GM12878 (cell line): ENCODE measurements around the gene TCF4. TPM values are rescaled to one million over a fixed set of nuclear protein-coding genes. Genes with fewer than 3 reads are reported as not detected.

Source experiments
- ATAC-seq: fragments of 200-7000 bp; cut with Tn5 transposase; 3 replicates; pipeline ENCODE4 v1.9.1; 2020; ENCODE audit warnings: mild to moderate bottlenecking, moderate library complexity
- BruUV-seq: library from RNA; stranded (reverse); fragments of 400-500 nt; replicated peaks from 2 replicates; lab custom pipeline; 2021; lab: Mats Ljungman, UMichigan
- CTCF ChIA-PET: fragments of 300-600 bp; sonication (Branson Sonifier 250); formaldehyde crosslinking; extraction: SDS; loops from one replicate; lab custom pipeline; 2021; ENCODE audit warnings: inconsistent platforms; lab: Yijun Ruan, JAX
- POLR2A ChIA-PET: fragments of 350-600 bp; formaldehyde crosslinking; extraction: SDS; loops from one replicate; lab custom pipeline; 2021; ENCODE audit warnings: inconsistent platforms; lab: Charles Lee
- RAD21 ChIA-PET: fragments of 300-600 bp; sonication (Branson Sonifier 250); formaldehyde crosslinking; loops from one replicate; lab custom pipeline; 2023; ENCODE audit warnings: antibody characterized with exemption; ENCODE audit not compliant: unreplicated experiment; lab: Charles Lee
- SMC1A ChIA-PET: fragments of 300-600 bp; sonication (Branson Sonifier 250); formaldehyde crosslinking; loops from one replicate; lab custom pipeline; 2023; ENCODE audit not compliant: unreplicated experiment, uncharacterized antibody; lab: Charles Lee
- DNase-seq: peaks from one replicate; pipeline ENCODE4 v3.0.0-alpha.2; 2011; ENCODE audit warnings: low read depth, low spot score
- FAIRE-seq: peaks from 3 replicates; lab custom pipeline; 2011; peaks lifted over from hg19 to GRCh38; lab: Jason Lieb, UNC
- H2AFZ ChIP-seq: 2 replicates; pipeline ENCODE4 v1.6.0; 2011; ENCODE audit warnings: low read depth, low read length, control low read depth; ENCODE audit not compliant: control insufficient read depth
- H3K27ac ChIP-seq: 2 replicates; pipeline ENCODE4 v1.5.1; 2011; ENCODE audit warnings: control low read depth; ENCODE audit not compliant: control insufficient read depth, insufficient read depth
- H3K27me3 ChIP-seq, 2 experiments: replicated peaks in 1 of 2; 2 replicates each; pipeline versions ENCODE4 v1.6.0 to v1.6.1; 2011; ENCODE audit warnings: low read length in 1 of 2; ENCODE audit not compliant: control insufficient read depth in 2 of 2, insufficient read depth in 2 of 2
- H3K36me3 ChIP-seq, 2 experiments: 2 replicates each; pipeline ENCODE4 v1.5.1; 2011; ENCODE audit warnings: low read length in 1 of 2; ENCODE audit not compliant: control insufficient read depth in 2 of 2, insufficient read depth in 2 of 2
- H3K4me1 ChIP-seq: 2 replicates; pipeline ENCODE4 v1.6.1; 2011; ENCODE audit warnings: mild to moderate bottlenecking, low read length, moderate library complexity, mixed read lengths; ENCODE audit not compliant: control insufficient read depth, insufficient read depth
- H3K4me2 ChIP-seq: 2 replicates; pipeline ENCODE4 v1.6.0; 2011; ENCODE audit warnings: control low read depth; ENCODE audit not compliant: control insufficient read depth, insufficient read depth
- H3K4me3 ChIP-seq: fragments of 200-600 bp; sonication (generic); 2 replicates; pipeline ENCODE4 v1.5.1; 2016
- H3K79me2 ChIP-seq: 2 replicates; pipeline ENCODE4 v1.6.0; 2011; ENCODE audit warnings: low read length; ENCODE audit not compliant: control insufficient read depth, insufficient read depth
- H3K9ac ChIP-seq: 2 replicates; pipeline ENCODE4 v1.8.0; 2011; ENCODE audit warnings: low read length, control low read depth, mixed read lengths; ENCODE audit not compliant: control insufficient read depth, insufficient read depth
- H3K9me3 ChIP-seq: replicated peaks from 3 replicates; pipeline ENCODE4 v1.5.1; 2011; ENCODE audit warnings: mild to moderate bottlenecking, low read length; ENCODE audit not compliant: control insufficient read depth, insufficient read depth
- H4K20me1 ChIP-seq: 2 replicates; pipeline ENCODE4 v1.6.0; 2011; ENCODE audit not compliant: control insufficient read depth, insufficient read depth
- CREM ChIP-seq: IDR thresholded peaks from 2 replicates; pipeline ENCODE4 v1.6.1; 2014; ENCODE audit warnings: antibody characterized with exemption, low read depth
- FOXM1 ChIP-seq: IDR thresholded peaks from 2 replicates; pipeline ENCODE4 v1.6.1; 2012; ENCODE audit warnings: low read depth, mild to moderate bottlenecking, inconsistent platforms, low read length, moderate library complexity
- IKZF2 ChIP-seq, 2 experiments: fragments of 450-650 bp; IDR thresholded peaks; 2 replicates each; pipeline ENCODE4 v1.6.1; 2017; ENCODE audit warnings: mild to moderate bottlenecking in 2 of 2, moderate library complexity in 2 of 2
- IRF4 ChIP-seq: IDR thresholded peaks from 2 replicates; pipeline ENCODE4 v1.6.1; 2011; ENCODE audit warnings: low read depth, low read length
- POLR2AphosphoS2 ChIP-seq: IDR thresholded peaks from 2 replicates; pipeline ENCODE4 v1.6.1; 2011; ENCODE audit warnings: low read depth, mild to moderate bottlenecking, low read length, improper control_type of control experiment, moderate library complexity
- POU2F2 ChIP-seq: IDR thresholded peaks from 3 replicates; pipeline ENCODE4 v1.6.1; 2011; ENCODE audit warnings: low read depth, mild to moderate bottlenecking, low read length, borderline replicate concordance
- SPI1 ChIP-seq: IDR thresholded peaks from 2 replicates; pipeline ENCODE4 v1.6.1; 2011; ENCODE audit warnings: low read depth, mild to moderate bottlenecking, low read length, moderate library complexity, borderline replicate concordance; ENCODE audit not compliant: insufficient read depth
- TCF12 ChIP-seq: IDR thresholded peaks from 2 replicates; pipeline ENCODE4 v1.6.1; 2011; ENCODE audit warnings: low read depth, mild to moderate bottlenecking, low read length
- TCF3 ChIP-seq: IDR thresholded peaks from 2 replicates; pipeline ENCODE4 v1.6.1; 2012; ENCODE audit warnings: low read depth, mild to moderate bottlenecking, low read length, borderline replicate concordance; ENCODE audit not compliant: insufficient read depth
- YBX1 ChIP-seq: fragments of 450-650 bp; IDR thresholded peaks from 2 replicates; pipeline ENCODE4 v1.6.1; 2016; ENCODE audit warnings: antibody characterized with exemption
- ZBTB33 ChIP-seq: fragments of 450-650 bp; IDR thresholded peaks from 2 replicates; pipeline ENCODE4 v1.6.1; 2017; ENCODE audit warnings: mild to moderate bottlenecking
- ZNF274 ChIP-seq: IDR thresholded peaks from one replicate; pipeline ENCODE4 v1.8.0; 2011; ENCODE audit not compliant: insufficient read length, insufficient read depth
- WGBS: methylation state at CpG from one replicate; pipeline ENCODE4 v1.1.6; 2016; ENCODE audit warnings: low lambda C conversion rate; ENCODE audit not compliant: insufficient replicate concordance, insufficient coverage; ENCODE audit errors: missing lambda C conversion rate; 5-methylcytosine and 5-hydroxymethylcytosine counted together
- in situ Hi-C: fragments of 300-500 bp; cut with MboI; formaldehyde crosslinking; loops from 9 replicates; pipeline ENCODE4 v1.14.3; 2018; ENCODE audit warnings: mixed read lengths
- intact Hi-C: fragments of 100-400 bp; cut with micrococcal nuclease; formaldehyde crosslinking; loops from one replicate; pipeline ENCODE4 v1.14.2; 2022; ENCODE audit not compliant: unreplicated experiment
- polyA plus RNA-seq, 11 experiments: library from polyadenylated mRNA; depleted of rRNA in 4 of 11; unstranded in 6 of 11; stranded (reverse) in 5 of 11; fragments of >200 nt; fragmentation: Nextera tagmentation in 4 of 11; fragmentation: Illumina TruSeq in 1 of 11; extraction: Ambion mirVana in 4 of 11; extraction: Trizol in 1 of 11; gene quantifications; 1 replicate in 1 of 11; 2 replicates in 10 of 11; pipeline versions ENCODE4 v1.2.1 to v1.2.3, GENCODE V29; 2011 to 2016; ENCODE audit warnings: inconsistent platforms in 2 of 11, missing spikeins in 2 of 11, low read depth in 1 of 11
- total RNA-seq, 4 experiments: library from RNA; depleted of rRNA in 3 of 4; stranded (reverse); fragments of >200 nt in 3 of 4; fragmentation: Illumina TruSeq in 1 of 4; extraction: Trizol in 1 of 4; gene quantifications; 2 replicates each; pipeline versions ENCODE4 v1.2.1 to v1.2.3, GENCODE V29; 2013 to 2021
- TF ChIP-seq, protein P1 (sequence below): fragments of 450-650 bp; IDR thresholded peaks from 2 replicates; pipeline ENCODE4 v1.6.1; 2017; ENCODE audit warnings: borderline replicate concordance

The TCF4 gene
- total and polyA plus RNA-seq, 10 of the 15 experiments (the other 5 are each of a cell fraction or from before 2014, with no cell fraction given), result 15.2 to 94.0 (median 31.5) TPM

- DNase-seq (no peak), FAIRE-seq (no peak), ATAC-seq (no peak)
- ChIA-PET SMC1A (interaction anchor here (0.8 to 4.8 kb wide), 12 partner anchors 9 to 81 kb away, joined by 3 to 60 read pairs (median 5); no protein-coding TSS in a partner anchor), RAD21 (interaction anchor here (1.4 to 3.5 kb wide), 5 partner anchors 10 to 73 kb away, joined by 5 to 33 read pairs (median 12); no protein-coding TSS in a partner anchor), CTCF (interaction anchor here (1.3 to 3.8 kb wide), 5 partner anchors 9 to 77 kb away, joined by 3 to 28 read pairs (median 6); no protein-coding TSS in a partner anchor), POLR2A (interaction anchor here (0.6 to 3.0 kb wide), 7 partner anchors 9 to 95 kb away, joined by 3 to 15 read pairs (median 4); no protein-coding TSS in a partner anchor)
- intact Hi-C loops (no loop called here), in situ Hi-C loops (loop anchor here (5.0 kb wide), 1 partner anchor 77 kb away; no protein-coding TSS in a partner anchor)
- H3K79me2 ChIP-seq, result peaks cover 2% of the 10 kb centered on the region
- 85% methylated on average over 4 of the region's 4 CpGs for WGBS
- no peaks in the 10 kb centered on the region for H3K27me3 ChIP-seq
- no peak overlapping the region for H2AFZ ChIP-seq
- no peak overlapping the region for H3K4me3 ChIP-seq
- H4K20me1 ChIP-seq, result no peaks in the 10 kb centered on the region
- no peak overlapping the region for H3K9ac ChIP-seq
- H3K4me1 ChIP-seq, result peaks cover 52% of the 10 kb centered on the region
- peaks cover 5 to 26% of the 10 kb centered on the region in 2 experiments for H3K36me3 ChIP-seq
- H3K9me3 ChIP-seq, result no peaks in the 10 kb centered on the region; the same call in 2 of the 3 replicates
- H3K27ac ChIP-seq, result no peak overlapping the region
- TF ChIP-seq IRF4, result no peak
- TF ChIP-seq TCF3, result no peak
- TF ChIP-seq ZBTB33, result no peak
- no peak for TF ChIP-seq FOXM1
- no peak for TF ChIP-seq YBX1
- no peak for TF ChIP-seq POU2F2
- no peak for TF ChIP-seq TCF12
- TF ChIP-seq SPI1, result no peak
- no peak for TF ChIP-seq IKZF2 (IDR thresholded peaks at IDR 0.05)
- TF ChIP-seq ZNF274, result no peak
- TF ChIP-seq, protein P1, sequence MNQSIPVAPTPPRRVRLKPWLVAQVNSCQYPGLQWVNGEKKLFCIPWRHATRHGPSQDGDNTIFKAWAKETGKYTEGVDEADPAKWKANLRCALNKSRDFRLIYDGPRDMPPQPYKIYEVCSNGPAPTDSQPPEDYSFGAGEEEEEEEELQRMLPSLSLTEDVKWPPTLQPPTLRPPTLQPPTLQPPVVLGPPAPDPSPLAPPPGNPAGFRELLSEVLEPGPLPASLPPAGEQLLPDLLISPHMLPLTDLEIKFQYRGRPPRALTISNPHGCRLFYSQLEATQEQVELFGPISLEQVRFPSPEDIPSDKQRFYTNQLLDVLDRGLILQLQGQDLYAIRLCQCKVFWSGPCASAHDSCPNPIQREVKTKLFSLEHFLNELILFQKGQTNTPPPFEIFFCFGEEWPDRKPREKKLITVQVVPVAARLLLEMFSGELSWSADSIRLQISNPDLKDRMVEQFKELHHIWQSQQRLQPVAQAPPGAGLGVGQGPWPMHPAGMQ, result no peak
- no peak for TF ChIP-seq POLR2AphosphoS2
- no peak for TF ChIP-seq CREM
- H3K4me2 ChIP-seq, result no peak overlapping the region
- BruUV-seq, result no TSS peak
These were observed 342.8 kb downstream of the TCF4 start for GRCh38 chr18:55245211-55245614.
